T-helper 2 cell treated with Interferon-gamma antibody and Interleukin-4, amounts not matched to agents 5 μg/mL and 100 μg/mL, for 36 hours (primary cell): Measurements from ENCODE around the gene ZC3H12D.
A peak's percentile ranks its signal among the peaks of the same experiment; 100 is the strongest.

Source experiments
- DNase-seq: peaks from one replicate; pipeline ENCODE4 v3.0.0; 2021; ENCODE audit warnings: low spot score
- H3K27ac Mint-ChIP-seq: one replicate; pipeline ENCODE4 v1.8.0; 2021; ENCODE audit warnings: mild to moderate bottlenecking, mixed read lengths
- H3K27me3 Mint-ChIP-seq: one replicate; pipeline ENCODE4 v1.8.0; 2021; ENCODE audit warnings: low read depth, mixed read lengths
- H3K36me3 Mint-ChIP-seq: one replicate; pipeline ENCODE4 v1.8.0; 2021; ENCODE audit warnings: low read depth, mixed read lengths
- H3K4me1 Mint-ChIP-seq: one replicate; pipeline ENCODE4 v1.8.0; 2021; ENCODE audit warnings: low read depth, mixed read lengths
- H3K4me3 Mint-ChIP-seq: one replicate; pipeline ENCODE4 v1.8.0; 2022; ENCODE audit warnings: mild to moderate bottlenecking, moderate library complexity, mixed read lengths
- H3K9me3 Mint-ChIP-seq: one replicate; pipeline ENCODE4 v1.8.0; 2021; ENCODE audit warnings: mixed read lengths

ZC3H12D gene

GRCh38 chr6:149433881-149434280, 50.9 kb downstream of the ZC3H12D start:
- Mint-ChIP-seq H3K4me3 (no peak overlapping the region), H3K9me3 (no peaks in the 10 kb centered on the region), H3K27ac (no peak overlapping the region), H3K4me1 (peaks cover 20% of the 10 kb centered on the region), H3K27me3 (no peaks in the 10 kb centered on the region), H3K36me3 (no peaks in the 10 kb centered on the region)
- no peak for DNase-seq

DNA sequence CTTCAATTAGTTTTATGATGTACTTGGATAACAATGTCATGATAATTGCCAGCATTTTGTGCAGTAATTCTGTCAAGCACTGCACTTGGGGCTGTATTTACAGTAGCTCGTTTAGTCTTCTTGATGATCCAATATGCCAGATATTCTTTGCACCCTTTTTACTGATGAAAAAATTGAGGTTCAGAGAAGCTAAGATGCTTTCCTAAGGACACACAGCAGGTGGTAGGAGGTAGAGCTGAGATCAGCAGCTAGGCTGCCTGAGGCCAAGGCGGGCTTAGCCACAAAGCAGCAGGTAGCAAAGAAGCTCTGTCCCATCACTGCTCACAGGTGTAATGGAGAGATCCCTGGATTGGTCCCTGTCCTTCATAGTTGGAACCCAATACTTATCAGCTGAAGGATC, 51.4 kb downstream of the ZC3H12D start:
- no peak for DNase-seq
- Mint-ChIP-seq H3K27ac (no peak overlapping the region), H3K36me3 (no peaks in the 10 kb centered on the region), H3K4me1 (peaks cover 15% of the 10 kb centered on the region), H3K4me3 (no peak overlapping the region), H3K27me3 (no peaks in the 10 kb centered on the region), H3K9me3 (no peaks in the 10 kb centered on the region)

GRCh38 chr6:149431905-149432775, 52.7 kb downstream of the ZC3H12D start:
- DNase-seq = peak; percentile 81
- peaks cover 12% of the 10 kb centered on the region for H3K4me1 Mint-ChIP-seq
- no peaks in the 10 kb centered on the region for H3K27me3 Mint-ChIP-seq
- peak overlapping the region; percentile 81 for H3K27ac Mint-ChIP-seq
- H3K36me3 Mint-ChIP-seq = no peaks in the 10 kb centered on the region
- peak overlapping the region; percentile 69 for H3K4me3 Mint-ChIP-seq
- no peaks in the 10 kb centered on the region for H3K9me3 Mint-ChIP-seq

DNA sequence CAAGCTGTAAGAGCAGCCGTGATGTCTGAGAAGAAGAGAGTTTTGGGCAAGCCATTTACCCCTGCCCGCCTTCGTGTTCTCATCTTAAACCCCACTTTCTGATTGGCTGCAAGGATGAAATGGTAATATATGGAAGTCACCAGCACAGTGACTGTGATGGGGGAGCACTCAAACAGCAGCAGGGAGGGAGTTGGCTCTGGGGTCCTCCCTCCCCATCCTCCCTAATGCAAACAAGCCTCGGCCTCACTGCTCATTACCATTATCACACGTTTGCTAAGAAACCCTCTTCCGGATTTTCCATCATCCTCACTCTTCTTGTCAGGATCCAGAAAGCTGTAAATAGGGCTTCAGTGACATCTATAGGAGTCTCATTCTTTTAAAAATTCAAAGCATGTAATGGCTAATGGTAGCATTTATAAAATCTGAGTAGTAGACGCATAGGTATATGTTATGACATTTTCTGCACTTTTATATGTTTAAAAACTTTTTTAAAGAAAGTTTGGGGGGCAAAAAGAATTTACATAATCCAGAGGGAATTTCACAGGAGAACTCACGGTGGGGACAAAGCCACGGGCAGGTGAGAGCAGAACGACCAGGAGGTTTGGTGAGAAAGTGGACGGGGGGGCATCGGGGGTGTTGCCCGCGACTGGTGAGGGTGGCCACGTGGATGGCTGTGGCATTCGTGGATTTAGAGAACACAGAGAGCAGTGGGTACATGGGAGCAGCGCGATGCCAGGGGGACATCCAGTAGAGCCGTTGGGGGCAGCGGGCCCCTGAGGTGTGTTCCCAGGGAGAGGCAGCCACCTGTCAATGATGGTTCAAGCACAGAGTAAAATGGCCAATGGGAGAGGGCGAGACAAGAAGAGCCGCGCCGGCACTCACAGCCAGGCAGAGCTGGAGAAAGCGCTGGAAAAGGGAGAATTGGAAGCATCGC, 55.1 kb downstream of the ZC3H12D start:
- Mint-ChIP-seq H3K27ac (peak overlapping the region; percentile 43), H3K9me3 (no peaks in the 10 kb centered on the region), H3K4me3 (no peak overlapping the region), H3K27me3 (no peaks in the 10 kb centered on the region), H3K4me1 (peaks cover 9% of the 10 kb centered on the region), H3K36me3 (no peaks in the 10 kb centered on the region)
- DNase-seq = no peak

DNA sequence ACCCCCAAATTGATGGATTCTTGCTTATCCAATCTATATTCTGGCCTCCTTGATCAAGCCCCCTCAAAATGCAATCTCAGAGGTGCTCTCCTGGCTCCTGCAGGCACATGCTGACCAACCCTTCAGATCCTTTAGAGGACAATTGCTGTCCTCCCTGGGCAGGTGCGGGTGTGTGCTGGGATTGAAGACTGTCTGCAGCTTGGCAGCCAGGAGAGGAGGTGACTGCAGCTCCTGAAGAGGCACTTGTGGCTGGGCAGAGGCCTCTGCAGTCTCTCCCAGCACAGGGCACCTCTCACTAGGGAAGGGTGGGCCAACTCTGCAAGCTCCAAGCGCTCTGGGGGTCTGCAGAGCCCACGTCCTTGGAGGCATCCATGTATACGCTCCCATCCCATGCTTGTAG, 56.2 kb downstream of the ZC3H12D start:
- H3K27me3 Mint-ChIP-seq = no peaks in the 10 kb centered on the region

DNA sequence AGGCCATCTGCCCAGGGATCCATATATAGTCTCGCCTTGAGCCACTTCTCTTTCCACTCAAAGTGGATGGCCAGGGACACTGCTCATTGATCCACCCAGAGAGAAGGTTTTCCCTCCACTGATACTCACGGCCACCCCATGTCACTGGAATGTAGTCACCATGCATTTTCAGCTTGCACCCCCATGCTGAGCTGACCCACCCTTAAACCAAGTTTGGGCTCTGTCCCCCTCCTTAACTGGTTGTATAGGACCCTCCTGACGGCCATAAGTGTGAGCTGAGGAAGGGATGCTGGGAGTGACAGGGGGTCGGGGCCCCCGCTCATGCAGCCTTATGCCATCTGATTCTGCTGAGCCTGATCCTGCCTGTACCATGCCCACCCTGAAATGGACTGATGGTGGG, 59.1 kb downstream of the ZC3H12D start:
- Mint-ChIP-seq H3K4me3 (no peak overlapping the region), H3K27ac (no peak overlapping the region), H3K36me3 (no peaks in the 10 kb centered on the region)

More for the DNA sequence above, 56.2 kb downstream of the ZC3H12D start:
- Mint-ChIP-seq H3K36me3 (no peaks in the 10 kb centered on the region), H3K4me3 (no peak overlapping the region), H3K9me3 (no peaks in the 10 kb centered on the region), H3K27ac (peak overlapping the region; percentile 14), H3K4me1 (peaks cover 12% of the 10 kb centered on the region)
- DNase-seq = no peak

DNA sequence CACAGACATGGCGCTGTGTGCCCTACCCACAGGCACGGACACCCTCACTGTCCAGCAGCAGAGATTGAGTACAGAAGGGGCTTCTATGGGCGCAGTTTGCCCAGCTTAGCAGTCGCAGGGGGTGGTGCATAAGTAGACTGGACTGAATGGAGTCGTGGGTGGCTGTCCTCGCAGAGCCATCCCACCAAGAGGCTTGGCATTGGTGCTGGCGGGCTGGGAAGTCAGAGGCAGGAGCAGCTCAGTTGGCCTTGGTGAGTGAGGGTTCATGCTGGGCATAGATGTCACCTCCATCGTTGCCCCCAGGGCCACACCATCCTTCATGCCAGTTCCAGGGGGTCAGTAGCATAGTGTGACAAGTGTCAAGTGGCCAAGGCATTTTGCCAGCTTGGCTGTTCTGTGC, 59.6 kb downstream of the ZC3H12D start:
- no peaks in the 10 kb centered on the region for H3K27me3 Mint-ChIP-seq

More for the DNA sequence above, 59.1 kb downstream of the ZC3H12D start:
- no peaks in the 10 kb centered on the region for H3K27me3 Mint-ChIP-seq
- peaks cover 8% of the 10 kb centered on the region for H3K4me1 Mint-ChIP-seq
- DNase-seq = no peak
- no peaks in the 10 kb centered on the region for H3K9me3 Mint-ChIP-seq

DNA sequence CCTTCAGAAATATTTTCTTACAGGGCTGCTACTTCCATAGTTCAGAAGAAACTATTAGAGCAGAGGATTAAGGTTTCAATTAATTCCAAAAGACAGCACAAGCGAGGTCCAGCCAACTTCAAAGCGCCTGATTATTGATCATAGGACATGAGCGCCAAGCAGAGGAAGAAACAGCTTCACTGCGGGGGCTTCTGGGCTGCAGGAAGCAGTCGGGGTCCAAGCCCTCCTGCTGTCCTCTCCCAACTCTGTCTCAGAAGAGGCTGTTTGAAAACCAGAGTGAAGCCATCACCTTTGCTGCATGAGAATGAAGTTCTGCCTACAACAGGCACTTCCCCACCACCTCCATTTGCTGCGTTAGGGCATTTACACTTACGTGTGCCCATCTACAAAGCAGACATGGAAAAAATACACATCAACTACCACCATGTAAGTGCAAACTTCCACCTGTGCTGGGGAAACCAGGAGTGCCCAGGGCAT, 60.8 kb downstream of the ZC3H12D start:
- Mint-ChIP-seq H3K36me3 (no peaks in the 10 kb centered on the region), H3K27ac (no peak overlapping the region)

More for the DNA sequence above, 59.6 kb downstream of the ZC3H12D start:
- Mint-ChIP-seq H3K4me3 (no peak overlapping the region), H3K36me3 (no peaks in the 10 kb centered on the region), H3K9me3 (no peaks in the 10 kb centered on the region), H3K27ac (no peak overlapping the region), H3K4me1 (peaks cover 8% of the 10 kb centered on the region)
- DNase-seq = no peak

GRCh38 chr6:149422581-149422980, 62.2 kb downstream of the ZC3H12D start:
- no peak overlapping the region for H3K4me3 Mint-ChIP-seq
- H3K27me3 Mint-ChIP-seq = no peaks in the 10 kb centered on the region
- no peaks in the 10 kb centered on the region for H3K36me3 Mint-ChIP-seq
- no peaks in the 10 kb centered on the region for H3K9me3 Mint-ChIP-seq
- H3K27ac Mint-ChIP-seq = no peak overlapping the region
- no peak for DNase-seq
- H3K4me1 Mint-ChIP-seq = peaks cover 8% of the 10 kb centered on the region

More for the DNA sequence above, 60.8 kb downstream of the ZC3H12D start:
- no peak overlapping the region for H3K4me3 Mint-ChIP-seq
- H3K4me1 Mint-ChIP-seq = peaks cover 10% of the 10 kb centered on the region
- H3K9me3 Mint-ChIP-seq = no peaks in the 10 kb centered on the region
- no peaks in the 10 kb centered on the region for H3K27me3 Mint-ChIP-seq
- no peak for DNase-seq

DNA sequence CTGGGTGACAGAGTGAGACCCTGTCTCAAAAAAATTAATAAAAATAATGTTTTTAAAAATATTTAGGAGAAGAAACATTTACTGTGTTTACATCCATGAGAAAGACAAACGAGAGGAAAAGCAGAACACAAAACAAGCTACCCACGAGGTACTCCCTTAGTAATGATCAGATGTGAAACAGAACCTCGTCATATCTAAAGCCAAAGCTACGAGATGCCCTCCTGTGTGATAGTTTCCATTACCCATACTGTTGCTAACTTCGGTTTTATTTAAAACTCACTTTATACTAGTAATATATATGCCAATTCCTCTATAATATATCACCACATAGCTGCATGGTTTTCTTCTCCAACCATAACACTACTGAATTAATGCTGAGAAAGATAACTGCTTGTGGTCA, 63.7 kb downstream of the ZC3H12D start:
- H3K27me3 Mint-ChIP-seq = no peaks in the 10 kb centered on the region
- peaks cover 10% of the 10 kb centered on the region for H3K4me1 Mint-ChIP-seq
- H3K9me3 Mint-ChIP-seq = no peaks in the 10 kb centered on the region
- peaks cover 2% of the 10 kb centered on the region for H3K36me3 Mint-ChIP-seq
- no peak overlapping the region for H3K4me3 Mint-ChIP-seq
- H3K27ac Mint-ChIP-seq = no peak overlapping the region
- DNase-seq = no peak

- Mint-ChIP-seq H3K4me3 (no peak overlapping the region), H3K9me3 (peaks cover 2% of the 10 kb centered on the region), H3K36me3 (peaks cover 12% of the 10 kb centered on the region), H3K27ac (no peak overlapping the region), H3K4me1 (peaks cover 12% of the 10 kb centered on the region), H3K27me3 (no peaks in the 10 kb centered on the region)
- no peak for DNase-seq
These were observed 65.0 kb downstream of the ZC3H12D start for GRCh38 chr6:149419696-149420404.

- Mint-ChIP-seq H3K4me1 (peaks cover 16% of the 10 kb centered on the region), H3K27ac (no peak overlapping the region), H3K27me3 (no peaks in the 10 kb centered on the region), H3K36me3 (peaks cover 50% of the 10 kb centered on the region), H3K4me3 (no peak overlapping the region), H3K9me3 (peaks cover 6% of the 10 kb centered on the region)
- DNase-seq = no peak
These were observed 70.0 kb downstream of the ZC3H12D start for GRCh38 chr6:149414821-149415220.

DNA sequence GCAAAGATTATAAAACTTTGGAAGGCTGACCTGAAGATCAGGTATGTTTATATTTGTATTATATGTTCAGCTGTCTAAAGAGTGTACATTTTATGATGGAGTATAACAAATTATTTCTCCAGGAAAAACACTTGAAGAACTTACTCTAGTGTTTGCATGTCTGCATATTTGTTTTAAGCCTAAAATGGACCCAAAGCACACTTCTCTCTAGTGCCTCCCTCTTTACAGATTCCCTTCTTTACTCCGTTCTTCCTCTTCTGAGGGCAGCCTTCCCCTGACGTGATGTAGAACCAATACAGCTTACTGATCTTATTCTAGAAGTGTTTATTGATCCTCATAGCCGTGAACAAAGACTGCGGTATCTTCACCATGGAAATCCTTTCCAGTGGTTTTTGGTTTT, 70.8 kb downstream of the ZC3H12D start:
- Mint-ChIP-seq H3K27ac (peak overlapping the region; percentile 45), H3K36me3 (peaks cover 54% of the 10 kb centered on the region), H3K9me3 (peaks cover 6% of the 10 kb centered on the region), H3K4me1 (peaks cover 13% of the 10 kb centered on the region), H3K27me3 (no peaks in the 10 kb centered on the region), H3K4me3 (no peak overlapping the region)
- DNase-seq = no peak
